ENCODE data around the gene APOL3. TPM values are rescaled to one million over a fixed set of nuclear protein-coding genes. Genes with fewer than 3 reads are reported as not detected.

APOL3 gene
- polyA plus RNA-seq, 1 of the 3 experiments (the other 2 are of a cell fraction): 1.1 TPM

DNA sequence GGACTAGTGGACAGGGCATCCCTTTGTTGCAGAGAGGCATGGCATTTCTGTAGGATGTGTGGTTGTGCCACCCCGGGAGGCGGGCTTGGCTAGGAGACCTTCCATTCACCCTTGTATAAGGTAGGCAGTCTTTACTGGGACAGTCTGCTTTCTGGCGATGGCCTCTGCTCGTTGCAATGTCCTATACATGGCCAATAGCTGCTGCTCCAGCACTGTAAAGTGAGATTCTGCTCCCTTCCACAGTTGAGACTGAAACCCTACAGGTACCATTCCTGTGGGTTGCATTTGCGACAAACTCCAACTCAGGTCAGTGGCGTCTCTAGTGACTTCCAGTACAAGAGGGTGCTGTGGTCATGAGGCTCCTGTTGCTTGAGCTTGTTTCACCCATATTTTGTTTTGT lies 20.4 kb upstream of the APOL3 start:
- CTCF ChIA-PET: interaction anchor here (0.6 to 3.0 kb wide), 12 partner anchors 9 to 544 kb away, joined by 3 to 20 read pairs (median 4); partner anchors contain the start of gene APOL2
- Histone ChIP-seq H3K27me3 (ENCODE audit: insufficient read depth) (no peaks in the 10 kb centered on the region), H3K79me2 (ENCODE audit: insufficient read depth) (no peaks in the 10 kb centered on the region), H2AFZ (ENCODE audit: low read depth) (no peak overlapping the region), H3F3A (replicated peaks; ENCODE audit: insufficient read depth) (no peaks in the 10 kb centered on the region), H3K9me2 (no peaks in the 10 kb centered on the region), H3K27ac (ENCODE audit: low read depth in 2 of 2, low read length in 1 of 2) (no peak overlapping the region), H3K4me3 (ENCODE audit: low read depth in 2 of 2, low read length in 1 of 2) (no peak overlapping the region), H3K36me3 (replicated peaks in 1 of 2; ENCODE audit: control insufficient read depth in 1 of 2, insufficient read depth in 2 of 2, low read length in 1 of 2) (no peaks in the 10 kb centered on the region), H3K4me1 (ENCODE audit: control insufficient read depth in 1 of 2, insufficient read depth in 2 of 2, low read depth in 1 of 2, low read length in 1 of 2) (peaks cover 3 to 6% of the 10 kb centered on the region in 2 experiments; a peak in 1 of 4 replicates), H4K20me1 (ENCODE audit: insufficient read depth) (no peaks in the 10 kb centered on the region), H3K9ac (no peak overlapping the region), H3K4me2 (no peak overlapping the region), H3K9me3 (no peaks in the 10 kb centered on the region)
- DNase-seq: no peak
- no peak for TF ChIP-seq USF2 (IDR thresholded peaks at IDR 0.05; ENCODE audit: borderline replicate concordance, low read depth, low read length)
- no peak for TF ChIP-seq FOXM1 (IDR thresholded peaks at IDR 0.05; ENCODE audit: low read depth)
- TF ChIP-seq NRF1 (IDR thresholded peaks at IDR 0.05; ENCODE audit: low read depth, low read length): no peak
- no peak for TF ChIP-seq SMC3 (IDR thresholded peaks at IDR 0.05; ENCODE audit: low read depth, low read length)
- no peak for TF ChIP-seq TEAD4 (IDR thresholded peaks at IDR 0.05; ENCODE audit: borderline replicate concordance, insufficient read depth)
- no peak for TF ChIP-seq REST (IDR thresholded peaks at IDR 0.05; ENCODE audit: low read depth, low read length)
- TF ChIP-seq NFIC (IDR thresholded peaks at IDR 0.05; ENCODE audit: borderline replicate concordance): no peak
- no peak for TF ChIP-seq FOXJ3 (CRISPR knock-in tag; IDR thresholded peaks at IDR 0.05)
- no peak for TF ChIP-seq IRF3 (IDR thresholded peaks at IDR 0.05; ENCODE audit: low read depth, low read length)
- no peak for TF ChIP-seq EZH2phosphoT487 (IDR thresholded peaks at IDR 0.05; ENCODE audit: borderline replicate concordance, low read depth)
- no peak for TF ChIP-seq GABPA (IDR thresholded peaks at IDR 0.05; ENCODE audit: low read depth)
- POLR2A ChIA-PET: no interaction called here
- 68% methylated on average over 5 of the region's 6 CpGs for WGBS (ENCODE audit: low lambda C conversion rate)

Measured in SK-N-SH (cell line).